HG03097 (cell line): ENCODE measurements around the gene ZBED4.

Source experiments
- ATAC-seq: cut with Tn5 transposase; IDR thresholded peaks from one replicate; pipeline ENCODE4 v1.9.1; 2021; ENCODE audit not compliant: unreplicated experiment, low FRiP score

The ZBED4 gene

GRCh38 chr22:49872347-49872746, 18.7 kb downstream of the ZBED4 start:
- ATAC-seq, result no peak

GRCh38 chr22:49873228-49873940, 19.7 kb downstream of the ZBED4 start:
- no peak for ATAC-seq

GRCh38 chr22:49877642-49878041, 24.0 kb downstream of the ZBED4 start:
- ATAC-seq, result no peak

GRCh38 chr22:49878206-49878605, 24.6 kb downstream of the ZBED4 start:
- no peak for ATAC-seq

GRCh38 chr22:49879871-49880270, 26.2 kb downstream of the ZBED4 start:
- ATAC-seq, result no peak

- ATAC-seq, result no peak
Measured at GRCh38 chr22:49880281-49880680, 26.6 kb downstream of the ZBED4 start.

GRCh38 chr22:49881856-49882255, 28.2 kb downstream of the ZBED4 start:
- ATAC-seq, result no peak

GRCh38 chr22:49882519-49883293, 29.1 kb downstream of the ZBED4 start:
- ATAC-seq, result no peak

GRCh38 chr22:49883294-49883640, 29.6 kb downstream of the ZBED4 start:
- ATAC-seq, result no peak

GRCh38 chr22:49884075-49884474, 30.4 kb downstream of the ZBED4 start:
- no peak for ATAC-seq

GRCh38 chr22:49884503-49885260, 31.0 kb downstream of the ZBED4 start:
- no peak for ATAC-seq

GRCh38 chr22:49885281-49885680, 31.6 kb downstream of the ZBED4 start:
- ATAC-seq, result no peak

- no peak for ATAC-seq
Measured at GRCh38 chr22:49885881-49886280, 32.2 kb downstream of the ZBED4 start.

- ATAC-seq, result no peak
Measured at GRCh38 chr22:49886346-49887063, 32.9 kb downstream of the ZBED4 start.

GRCh38 chr22:49887064-49887451, 33.4 kb downstream of the ZBED4 start:
- ATAC-seq, result no peak

GRCh38 chr22:49887702-49888101, 34.1 kb downstream of the ZBED4 start:
- ATAC-seq, result no peak

GRCh38 chr22:49889071-49889470, 35.4 kb downstream of the ZBED4 start:
- ATAC-seq, result no peak

GRCh38 chr22:49892226-49892899, 38.7 kb downstream of the ZBED4 start:
- no peak for ATAC-seq

GRCh38 chr22:49893025-49893424, 39.4 kb downstream of the ZBED4 start:
- ATAC-seq, result no peak

GRCh38 chr22:49894322-49895054, 40.8 kb downstream of the ZBED4 start:
- ATAC-seq, result no peak
